A673 (cell line): Measurements from ENCODE around the gene ODC1.

ENCODE experiments used
- EZH2 ChIP-seq: fragments of 200-600 bp; sonication (generic); IDR thresholded peaks from 2 replicates; pipeline ENCODE4 v1.6.1; 2017; ENCODE audit warnings: borderline replicate concordance, low read depth, mild to moderate bottlenecking, mixed read lengths, antibody characterized with exemption, low read length; ENCODE audit not compliant: poor library complexity, severe bottlenecking
- TF ChIP-seq, protein P1 (sequence below): fragments of 300-800, 200-600 bp; sonication (generic); conservative IDR thresholded peaks from 2 replicates; pipeline ENCODE4 v1.5.1; 2017; ENCODE audit warnings: low read depth, mild to moderate bottlenecking, antibody characterized with exemption, low read length, moderate library complexity, mixed read lengths

DNA sequence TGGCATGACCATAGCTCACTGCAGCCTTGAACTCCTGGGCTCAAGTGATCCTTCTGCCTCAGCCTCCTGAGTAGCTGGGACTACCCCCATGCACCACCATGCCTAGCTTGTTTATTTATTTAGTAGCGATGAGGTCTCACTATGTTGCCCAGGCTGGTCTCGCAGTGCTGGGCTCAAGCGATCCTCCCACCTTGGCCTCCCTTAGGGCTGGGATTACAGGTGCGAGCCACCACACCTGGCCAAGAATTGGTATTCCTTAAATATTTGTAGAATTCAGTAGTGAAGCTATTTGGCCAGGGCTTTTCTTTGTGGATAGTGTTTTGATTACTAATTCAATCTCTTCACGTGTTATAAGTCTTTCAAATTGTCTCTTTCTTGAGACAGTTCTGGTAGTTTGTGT, 56.0 kb downstream of the ODC1 start:
- TF ChIP-seq, protein P1, sequence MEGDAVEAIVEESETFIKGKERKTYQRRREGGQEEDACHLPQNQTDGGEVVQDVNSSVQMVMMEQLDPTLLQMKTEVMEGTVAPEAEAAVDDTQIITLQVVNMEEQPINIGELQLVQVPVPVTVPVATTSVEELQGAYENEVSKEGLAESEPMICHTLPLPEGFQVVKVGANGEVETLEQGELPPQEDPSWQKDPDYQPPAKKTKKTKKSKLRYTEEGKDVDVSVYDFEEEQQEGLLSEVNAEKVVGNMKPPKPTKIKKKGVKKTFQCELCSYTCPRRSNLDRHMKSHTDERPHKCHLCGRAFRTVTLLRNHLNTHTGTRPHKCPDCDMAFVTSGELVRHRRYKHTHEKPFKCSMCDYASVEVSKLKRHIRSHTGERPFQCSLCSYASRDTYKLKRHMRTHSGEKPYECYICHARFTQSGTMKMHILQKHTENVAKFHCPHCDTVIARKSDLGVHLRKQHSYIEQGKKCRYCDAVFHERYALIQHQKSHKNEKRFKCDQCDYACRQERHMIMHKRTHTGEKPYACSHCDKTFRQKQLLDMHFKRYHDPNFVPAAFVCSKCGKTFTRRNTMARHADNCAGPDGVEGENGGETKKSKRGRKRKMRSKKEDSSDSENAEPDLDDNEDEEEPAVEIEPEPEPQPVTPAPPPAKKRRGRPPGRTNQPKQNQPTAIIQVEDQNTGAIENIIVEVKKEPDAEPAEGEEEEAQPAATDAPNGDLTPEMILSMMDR = no peak
- TF ChIP-seq EZH2 = no peak
